Measurements from ENCODE around the gene PRR15L. TPM values are rescaled to one million over a fixed set of nuclear protein-coding genes. Genes with fewer than 3 reads are reported as not detected.

PRR15L gene
- total RNA-seq, 3 donors from 2014 or later (not counting 1 experiment from before 2014, with no cell fraction given): not detected

GRCh38 chr17:47993031-47993564 is 35.4 kb upstream of the PRR15L start:
- Mint-ChIP-seq H3K4me3 (no peak overlapping the region), H3K9me3 (no peaks in the 10 kb centered on the region), H3K36me3 (no peaks in the 10 kb centered on the region), H3K4me1 (peaks cover 16% of the 10 kb centered on the region in 2 donors), H3K27me3 (ENCODE audit: low read depth in 2 of 2) (no peaks in the 10 kb centered on the region), H3K27ac (no peak overlapping the region)
- intact Hi-C loops (cut with micrococcal nuclease): no loop called here
- H3K4me1 ChIP-seq (ENCODE audit: control insufficient read depth, insufficient read depth, low read length): peaks cover 18% of the 10 kb centered on the region
- H3K4me3 ChIP-seq (ENCODE audit: low read length): no peak overlapping the region
- ATAC-seq (no peak), DNase-seq (no peak)
- no peak overlapping the region for H3K27ac ChIP-seq (ENCODE audit: low read length)
- H3K36me3 ChIP-seq (ENCODE audit: control insufficient read depth, insufficient read depth, low read length): no peaks in the 10 kb centered on the region
- no peaks in the 10 kb centered on the region for H3K9me3 ChIP-seq (ENCODE audit: control insufficient read depth, insufficient read depth, low read length)
- no peaks in the 10 kb centered on the region for H3K27me3 ChIP-seq (ENCODE audit: control insufficient read depth, insufficient read depth, low read length)
- 74% methylated on average over 6 of the region's 9 CpGs for WGBS (ENCODE audit: insufficient coverage)
- no peak for TF ChIP-seq CTCF (IDR thresholded peaks at IDR 0.05)

- WGBS (ENCODE audit: insufficient coverage): 81% methylated on average over 4 of the region's 4 CpGs
- H3K4me1 Mint-ChIP-seq: peaks cover 16% of the 10 kb centered on the region in 2 donors
- peaks cover 22% of the 10 kb centered on the region for H3K4me1 ChIP-seq (ENCODE audit: control insufficient read depth, insufficient read depth, low read length)
- H3K36me3 Mint-ChIP-seq: no peaks in the 10 kb centered on the region
- no peak overlapping the region for H3K27ac Mint-ChIP-seq
- H3K4me3 ChIP-seq (ENCODE audit: low read length): no peak overlapping the region
- no peak for TF ChIP-seq CTCF (IDR thresholded peaks at IDR 0.05)
- DNase-seq (no peak), ATAC-seq (no peak)
- no peaks in the 10 kb centered on the region for H3K27me3 ChIP-seq (ENCODE audit: control insufficient read depth, insufficient read depth, low read length)
- H3K9me3 ChIP-seq (ENCODE audit: control insufficient read depth, insufficient read depth, low read length): no peaks in the 10 kb centered on the region
- no peaks in the 10 kb centered on the region for H3K27me3 Mint-ChIP-seq (ENCODE audit: low read depth in 2 of 2)
- H3K27ac ChIP-seq (ENCODE audit: low read length): no peak overlapping the region
- intact Hi-C loops (cut with micrococcal nuclease): no loop called here
- H3K36me3 ChIP-seq (ENCODE audit: control insufficient read depth, insufficient read depth, low read length): no peaks in the 10 kb centered on the region
- no peak overlapping the region for H3K4me3 Mint-ChIP-seq
- no peaks in the 10 kb centered on the region for H3K9me3 Mint-ChIP-seq
Observed at GRCh38 chr17:47992216-47992615, 34.5 kb upstream of the PRR15L start.

- H3K4me3 Mint-ChIP-seq: no peak overlapping the region
- H3K36me3 ChIP-seq (ENCODE audit: control insufficient read depth, insufficient read depth, low read length): no peaks in the 10 kb centered on the region
- no peaks in the 10 kb centered on the region for H3K9me3 Mint-ChIP-seq
- no peak for ATAC-seq
- no peak for TF ChIP-seq CTCF (IDR thresholded peaks at IDR 0.05)
- H3K4me3 ChIP-seq (ENCODE audit: low read length): no peak overlapping the region
- intact Hi-C loops (cut with micrococcal nuclease): no loop called here
- no peaks in the 10 kb centered on the region for H3K36me3 Mint-ChIP-seq
- WGBS (ENCODE audit: insufficient coverage): 84% methylated on average over 13 of the region's 14 CpGs
- DNase-seq: no peak
- no peaks in the 10 kb centered on the region for H3K27me3 Mint-ChIP-seq (ENCODE audit: low read depth in 2 of 2)
- no peak overlapping the region for H3K27ac ChIP-seq (ENCODE audit: low read length)
- no peak overlapping the region for H3K27ac Mint-ChIP-seq
- H3K9me3 ChIP-seq (ENCODE audit: control insufficient read depth, insufficient read depth, low read length): no peaks in the 10 kb centered on the region
- peaks cover 16% of the 10 kb centered on the region in 2 donors for H3K4me1 Mint-ChIP-seq
- no peaks in the 10 kb centered on the region for H3K27me3 ChIP-seq (ENCODE audit: control insufficient read depth, insufficient read depth, low read length)
- H3K4me1 ChIP-seq (ENCODE audit: control insufficient read depth, insufficient read depth, low read length): peaks cover 22% of the 10 kb centered on the region
Observed at GRCh38 chr17:47990962-47991731, 33.5 kb upstream of the PRR15L start.

Measured in natural killer cell (primary cell).